ENCODE results near the gene TRUB2.
"Not testable (repeated sequence)": the region's sequence is repeated elsewhere in the genome, so short reads cannot be mapped to it uniquely, and the experiment has no call there.

Gene TRUB2

GRCh38 chr9:128298535-128299482 is 23.4 kb downstream of the TRUB2 start:
- no peak for DNase-seq (ENCODE audit: low read depth in 2 of 2)

DNA sequence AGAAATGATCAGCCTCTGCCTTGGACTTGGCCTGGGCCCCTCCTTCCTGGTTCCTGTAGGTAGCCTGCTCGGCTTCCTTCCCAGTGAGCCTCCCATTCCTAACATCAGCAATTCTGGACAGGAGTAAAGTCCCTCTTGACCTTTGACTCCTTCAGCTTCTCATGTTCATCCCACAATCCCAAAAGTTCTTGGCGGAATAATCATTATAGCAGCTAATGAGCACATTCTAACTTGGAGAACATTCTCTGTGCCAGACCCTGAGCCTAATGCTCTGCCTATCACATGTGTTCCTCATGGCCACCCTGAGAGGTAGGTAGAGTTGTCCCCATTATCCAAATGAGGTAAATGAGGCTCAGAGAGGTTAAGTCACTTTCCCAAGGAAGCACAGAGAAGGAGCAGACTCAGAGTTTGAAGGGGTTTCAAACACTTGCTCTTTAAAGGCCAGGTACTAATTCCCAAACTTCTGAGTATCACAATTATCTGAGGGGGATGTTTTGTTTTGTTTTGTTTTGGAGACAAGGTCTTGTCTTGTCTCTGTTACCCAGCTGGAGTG is 24.9 kb downstream of the TRUB2 start:
- no peak for DNase-seq (ENCODE audit: low read depth in 2 of 2)

DNA sequence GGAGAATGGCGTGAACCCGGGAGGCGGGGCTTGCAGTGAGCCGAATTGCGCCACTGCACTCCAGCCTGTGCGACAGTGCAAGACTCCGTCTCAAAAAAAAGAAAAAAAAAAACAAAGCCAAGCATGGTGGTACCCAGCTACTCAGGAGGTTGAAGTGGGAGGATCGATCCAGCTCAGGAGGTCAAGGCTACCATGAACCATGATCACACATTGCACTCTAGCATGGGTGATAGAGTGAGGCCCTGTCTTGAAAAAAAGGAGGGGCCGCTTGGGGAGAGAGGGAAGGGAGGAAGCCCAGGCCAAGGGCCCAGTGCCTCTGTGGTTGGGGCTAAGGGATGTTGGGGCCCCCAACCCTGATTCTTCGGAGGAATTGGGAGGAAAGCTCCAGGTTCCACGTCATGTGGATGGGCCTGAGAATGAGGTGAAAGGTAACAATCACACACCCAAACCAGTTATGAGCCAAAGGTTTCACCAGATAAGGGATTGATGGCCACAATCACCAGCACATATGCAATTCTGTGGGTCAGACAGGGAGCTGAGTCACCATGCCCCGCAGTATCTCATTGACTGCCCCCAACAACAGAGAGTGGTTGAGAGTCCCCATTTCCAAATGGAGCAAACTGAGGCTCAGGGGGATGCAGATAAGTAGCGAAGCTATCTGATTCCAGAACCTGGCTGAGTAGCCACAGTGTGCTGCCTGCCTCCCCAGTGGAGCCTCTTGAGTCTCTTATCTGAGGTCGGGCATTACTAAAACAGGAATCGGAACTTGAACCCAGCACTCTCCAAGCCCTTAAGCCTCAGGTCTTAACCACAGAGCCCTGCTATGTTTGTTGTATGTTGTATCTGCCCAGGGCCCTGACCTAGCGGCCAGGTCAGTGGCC is 25.7 kb downstream of the TRUB2 start:
- no peak for DNase-seq (ENCODE audit: low read depth in 2 of 2)

DNA sequence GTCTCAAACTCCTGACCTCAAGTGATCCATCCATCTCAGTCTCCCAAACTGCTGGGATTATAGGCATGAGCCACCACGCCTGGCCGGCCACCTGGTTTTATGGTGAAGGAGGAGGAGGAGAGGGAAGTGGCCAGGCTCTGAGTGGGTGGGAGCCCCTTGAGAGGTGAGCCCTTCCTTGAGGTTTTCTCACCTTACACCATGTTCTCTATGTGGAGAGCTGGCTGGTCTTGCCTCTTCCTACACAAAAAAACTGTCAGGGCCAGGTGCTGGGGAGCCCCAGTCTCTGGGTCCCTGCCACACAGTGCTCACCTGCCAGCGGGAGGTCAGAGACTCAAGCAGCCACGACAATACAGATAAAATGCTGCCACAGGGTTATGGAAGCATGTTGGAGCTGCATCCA is 28.1 kb downstream of the TRUB2 start:
- DNase-seq (ENCODE audit: low read depth in 2 of 2): no peak

- DNase-seq (ENCODE audit: low read depth in 2 of 2): no peak
Measured at GRCh38 chr9:128293091-128293490, 29.2 kb downstream of the TRUB2 start.

GRCh38 chr9:128292009-128292408 is 30.2 kb downstream of the TRUB2 start:
- no peak for DNase-seq (ENCODE audit: low read depth in 2 of 2)

DNA sequence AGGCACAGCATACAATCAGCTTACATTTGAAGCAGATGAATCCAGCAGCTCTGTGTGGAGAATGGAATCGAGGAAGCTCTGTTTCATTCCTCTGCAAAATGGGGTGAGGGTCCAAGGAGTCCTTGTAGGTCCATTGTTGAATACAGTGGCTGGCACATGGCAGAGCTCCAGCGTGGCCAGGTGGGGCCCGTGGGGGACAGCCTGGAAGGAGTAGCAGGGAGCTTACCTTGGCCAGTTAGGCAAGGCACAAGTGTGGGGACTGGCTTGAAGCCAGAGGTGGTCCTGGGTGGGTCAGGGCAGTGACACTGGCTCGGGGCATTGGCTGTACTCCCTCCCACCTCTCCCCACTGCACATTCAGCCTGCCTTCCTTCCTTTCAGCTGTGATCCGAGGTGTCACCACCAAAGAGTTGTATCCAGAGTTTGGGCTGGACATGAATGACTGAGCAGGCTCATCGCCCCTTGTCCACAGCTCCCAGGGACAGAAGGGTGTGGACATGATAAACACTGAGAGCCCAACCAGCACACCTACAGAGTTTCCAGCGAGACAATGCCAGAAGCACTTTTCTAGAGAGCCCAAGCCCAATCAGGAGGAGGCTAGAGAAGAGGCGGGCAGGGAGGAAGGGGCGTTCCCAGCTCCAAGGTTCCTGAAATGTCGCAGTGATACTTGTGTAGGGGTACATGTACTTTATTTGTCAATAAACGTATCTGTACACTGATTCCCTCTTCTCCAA is 33.8 kb downstream of the TRUB2 start:
- no peak for DNase-seq (ENCODE audit: low read depth in 2 of 2)

DNA sequence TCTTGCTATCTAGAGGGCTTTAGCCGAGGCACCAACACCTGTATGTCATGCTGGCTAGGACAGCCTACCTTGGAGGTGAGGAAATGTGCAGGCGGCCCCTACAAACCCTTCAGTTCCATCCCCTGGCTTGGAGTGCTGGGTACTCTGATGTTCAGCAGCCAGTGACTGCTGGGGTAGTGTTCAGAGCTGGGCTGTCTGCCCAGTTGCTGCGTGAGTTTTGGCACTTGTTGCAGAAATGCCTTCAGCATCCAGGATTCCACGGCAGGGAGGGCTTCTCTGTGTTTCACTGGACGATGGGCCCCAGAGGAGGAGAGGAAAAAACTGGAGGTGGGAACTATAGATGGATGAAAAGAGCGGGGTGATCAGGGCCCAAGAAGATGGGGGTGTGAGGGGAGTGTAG is 35.8 kb downstream of the TRUB2 start:
- no peak for DNase-seq (ENCODE audit: low read depth in 2 of 2)

- DNase-seq (ENCODE audit: low read depth in 2 of 2): no peak
Measured at GRCh38 chr9:128285033-128285784, 37.0 kb downstream of the TRUB2 start.

DNA sequence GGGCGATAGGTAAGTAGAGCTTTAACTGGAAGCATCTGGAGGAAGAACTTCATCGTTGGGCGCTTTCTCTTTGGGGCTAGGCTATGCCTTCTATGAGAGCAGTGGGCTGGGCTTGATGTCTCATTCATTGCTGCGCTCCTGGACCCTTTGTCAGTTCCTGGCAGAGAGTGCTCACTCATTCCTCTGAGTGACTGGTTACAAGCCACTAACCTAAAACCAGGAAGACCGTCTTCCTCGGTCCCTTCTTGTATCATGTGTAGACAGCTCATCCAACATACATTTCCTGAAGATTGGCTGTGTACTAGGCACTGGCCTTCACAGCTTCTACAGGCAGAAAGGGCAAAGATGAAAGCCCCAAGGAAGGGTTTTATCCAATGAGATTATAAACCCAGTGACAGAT is 39.7 kb downstream of the TRUB2 start:
- DNase-seq (ENCODE audit: low read depth in 2 of 2): no peak

DNA sequence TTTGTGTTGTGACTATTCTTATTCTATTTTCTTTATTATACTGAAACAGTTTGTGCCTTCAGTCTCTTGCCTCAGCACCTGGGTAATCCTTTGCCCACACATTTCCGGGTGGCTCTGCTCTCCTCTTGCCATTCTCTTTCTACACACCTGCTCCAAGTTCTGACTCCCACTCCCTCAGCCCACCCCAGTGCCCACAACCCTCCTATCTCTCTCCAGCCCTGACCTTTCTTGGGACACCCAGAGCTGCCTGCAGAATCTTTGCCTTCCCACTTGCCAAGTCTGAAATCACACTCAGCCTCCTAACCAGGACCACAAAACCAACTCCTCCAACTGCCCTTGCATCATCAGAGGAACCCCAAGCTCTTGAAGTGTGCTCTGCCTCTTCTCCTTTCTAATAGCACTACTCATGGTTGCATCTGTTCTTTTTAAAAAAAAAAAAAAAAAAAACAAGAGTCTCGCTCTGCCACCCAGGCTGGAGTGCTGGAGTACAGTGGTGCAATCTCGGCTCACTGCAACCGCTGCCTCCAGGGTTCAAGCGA is 42.1 kb downstream of the TRUB2 start:
- DNase-seq (ENCODE audit: low read depth in 2 of 2): no peak

GRCh38 chr9:128279088-128280073 is 42.9 kb downstream of the TRUB2 start:
- DNase-seq (ENCODE audit: low read depth in 2 of 2): not testable (repeated sequence)

DNA sequence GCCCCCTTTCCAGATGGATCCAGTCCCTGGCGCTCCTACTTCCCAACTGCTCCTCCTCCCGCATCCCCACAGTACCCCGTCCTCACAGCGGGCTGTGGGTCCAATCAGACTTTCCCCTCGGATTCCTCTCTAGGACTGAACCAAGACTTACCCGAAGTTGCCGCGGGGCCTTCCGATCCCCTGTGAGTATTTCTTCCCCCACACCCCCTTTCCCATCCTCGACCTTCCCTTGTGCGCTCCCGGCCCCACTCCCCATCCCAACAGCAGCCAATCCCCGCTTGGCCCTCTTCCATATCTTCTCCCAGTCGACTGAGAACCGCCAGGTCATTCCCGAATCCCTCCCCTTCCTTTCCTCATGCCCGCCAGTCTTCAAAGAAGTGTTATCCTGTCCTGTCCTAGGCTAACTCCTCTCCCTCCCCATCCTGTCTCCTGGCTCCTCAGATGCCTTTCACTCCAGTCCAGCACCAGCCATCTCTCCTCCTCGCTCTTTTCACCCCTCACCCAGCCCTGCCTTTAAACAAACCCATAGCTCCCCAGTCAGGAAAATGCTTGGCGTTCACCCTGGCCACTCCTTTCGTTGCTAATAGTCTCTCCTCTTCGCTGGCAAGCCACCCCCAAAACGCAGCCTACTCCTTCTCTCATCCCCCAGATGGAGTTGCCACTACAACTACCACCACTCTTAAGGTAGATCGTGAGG is 45.5 kb downstream of the TRUB2 start:
- no peak for DNase-seq (ENCODE audit: low read depth in 2 of 2)

DNA sequence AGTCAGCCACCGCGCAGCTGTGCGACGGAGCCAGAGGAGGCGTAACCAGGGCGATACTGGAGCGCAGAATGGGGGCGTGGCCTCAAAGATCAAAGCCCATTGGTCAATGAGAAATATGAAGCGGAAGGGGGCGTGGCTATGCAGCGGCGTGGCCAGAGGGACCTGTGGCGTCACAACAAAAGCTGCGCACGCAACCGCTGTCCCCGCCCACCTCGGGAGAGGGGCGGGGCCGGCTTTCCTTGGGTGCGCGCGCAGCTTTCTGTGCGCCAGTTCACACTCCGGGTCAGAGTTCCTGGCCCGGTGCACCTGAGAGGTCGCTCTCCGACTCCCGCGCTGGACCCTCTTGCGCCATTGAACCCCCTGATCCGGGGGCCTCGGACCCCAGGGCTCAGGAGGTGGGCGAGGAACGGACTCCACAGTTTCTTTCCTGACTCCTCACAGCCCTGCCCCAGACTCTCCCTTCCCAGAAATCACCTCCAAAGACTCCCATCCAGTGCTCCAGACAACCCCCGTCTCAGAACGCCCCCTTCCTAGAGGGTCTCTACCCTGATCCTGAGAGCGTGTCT is 46.2 kb downstream of the TRUB2 start, which contains the start of gene SWI5:
SWI5 (plus strand) TSS at position 269 of the 566 bp plus-strand sequence.
- DNase-seq (ENCODE audit: low read depth in 2 of 2): peak; percentile 99 to 100

GRCh38 chr9:128275198-128276007 is 46.8 kb downstream of the TRUB2 start, which contains the start of gene GOLGA2:
Gene GOLGA2, minus strand, starts transcription at chr9:128276007. Its CDS starts 31 bp downstream, at chr9:128275976.
- DNase-seq (ENCODE audit: low read depth in 2 of 2): no peak

DNA sequence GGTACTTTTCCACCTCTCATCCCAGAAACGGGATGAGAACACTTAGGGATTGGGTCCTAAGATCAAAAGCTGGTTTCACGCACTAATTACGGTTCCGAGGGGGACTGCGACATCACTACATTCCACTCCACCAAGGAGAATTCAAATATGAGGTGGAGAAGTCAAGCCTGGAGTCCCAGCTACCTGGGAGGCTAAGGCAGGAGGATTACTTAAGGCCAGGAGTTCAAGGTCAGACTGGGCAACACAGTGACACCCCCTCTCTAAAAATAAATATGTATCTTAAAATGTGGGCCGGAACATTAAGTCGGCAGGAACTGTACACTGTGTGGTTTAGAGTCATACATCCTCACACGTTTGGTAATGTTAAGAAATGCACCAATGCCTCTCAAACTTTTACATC is 48.0 kb downstream of the TRUB2 start:
- no peak for DNase-seq (ENCODE audit: low read depth in 2 of 2)

- DNase-seq (ENCODE audit: low read depth in 2 of 2): no peak
Measured at GRCh38 chr9:128271512-128271911, 50.7 kb downstream of the TRUB2 start.

All from stimulated activated CD8-positive, alpha-beta memory T cell treated with anti-CD3 and anti-CD28 coated beads, Interleukin-15, amount 100 ng/mL, for 4 hours (primary cell).